ENCODE results near the gene SPAG16.

DNA sequence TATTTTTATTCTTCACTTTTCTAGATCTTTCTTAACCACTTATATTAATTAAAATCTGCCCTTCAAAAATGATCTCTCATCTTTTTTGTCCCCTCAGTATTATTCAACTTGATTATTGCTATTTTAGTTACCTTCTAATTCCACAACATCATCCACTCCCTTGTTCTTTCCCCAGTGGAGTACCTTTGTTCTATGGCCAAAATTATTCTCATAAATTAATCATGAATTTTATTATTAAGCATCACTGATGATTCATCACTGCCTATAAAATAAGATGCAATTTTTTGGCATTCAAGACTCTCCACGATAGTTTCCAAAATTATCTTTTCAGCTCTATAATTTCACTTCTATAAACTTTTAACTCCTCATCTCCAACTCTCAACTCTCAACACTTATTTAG lies 505.7 kb downstream of the SPAG16 start:
- TF ChIP-seq, protein P1, sequence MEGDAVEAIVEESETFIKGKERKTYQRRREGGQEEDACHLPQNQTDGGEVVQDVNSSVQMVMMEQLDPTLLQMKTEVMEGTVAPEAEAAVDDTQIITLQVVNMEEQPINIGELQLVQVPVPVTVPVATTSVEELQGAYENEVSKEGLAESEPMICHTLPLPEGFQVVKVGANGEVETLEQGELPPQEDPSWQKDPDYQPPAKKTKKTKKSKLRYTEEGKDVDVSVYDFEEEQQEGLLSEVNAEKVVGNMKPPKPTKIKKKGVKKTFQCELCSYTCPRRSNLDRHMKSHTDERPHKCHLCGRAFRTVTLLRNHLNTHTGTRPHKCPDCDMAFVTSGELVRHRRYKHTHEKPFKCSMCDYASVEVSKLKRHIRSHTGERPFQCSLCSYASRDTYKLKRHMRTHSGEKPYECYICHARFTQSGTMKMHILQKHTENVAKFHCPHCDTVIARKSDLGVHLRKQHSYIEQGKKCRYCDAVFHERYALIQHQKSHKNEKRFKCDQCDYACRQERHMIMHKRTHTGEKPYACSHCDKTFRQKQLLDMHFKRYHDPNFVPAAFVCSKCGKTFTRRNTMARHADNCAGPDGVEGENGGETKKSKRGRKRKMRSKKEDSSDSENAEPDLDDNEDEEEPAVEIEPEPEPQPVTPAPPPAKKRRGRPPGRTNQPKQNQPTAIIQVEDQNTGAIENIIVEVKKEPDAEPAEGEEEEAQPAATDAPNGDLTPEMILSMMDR (conservative IDR thresholded peaks at IDR 0.05; ENCODE audit: low read length), result no peak
- no peak for TF ChIP-seq EZH2phosphoT487 (IDR thresholded peaks at IDR 0.05; ENCODE audit: borderline replicate concordance)
